Neuronal stem cell (in vitro differentiated cells): Measurements from ENCODE around the gene TMEM151B.
A peak's percentile ranks its signal among the peaks of the same experiment; 100 is the strongest.

Source experiments
- DNase-seq: peaks from one replicate; pipeline ENCODE4 v3.0.0-alpha.2; 2013; ENCODE audit warnings: low spot score
- H2AFZ ChIP-seq: one replicate; pipeline ENCODE4 v1.6.1; 2013; ENCODE audit warnings: mild to moderate bottlenecking, low read length, inconsistent platforms
- H2AK5ac ChIP-seq: 2 replicates; pipeline ENCODE4 v1.6.1; 2013; ENCODE audit warnings: low read depth, mild to moderate bottlenecking, inconsistent platforms, low read length, moderate library complexity, mixed read lengths
- H2BK120ac ChIP-seq: 2 replicates; pipeline ENCODE4 v1.6.1; 2013; ENCODE audit warnings: low read depth, mild to moderate bottlenecking, inconsistent platforms, low read length, moderate library complexity, mixed read lengths
- H2BK12ac ChIP-seq: one replicate; pipeline ENCODE4 v1.6.1; 2013; ENCODE audit warnings: low read length, inconsistent platforms
- H2BK15ac ChIP-seq: 2 replicates; pipeline ENCODE4 v1.6.1; 2013; ENCODE audit warnings: mild to moderate bottlenecking, low read length, inconsistent platforms, mixed read lengths
- H2BK5ac ChIP-seq: one replicate; pipeline ENCODE4 v1.6.1; 2013; ENCODE audit warnings: inconsistent platforms, mild to moderate bottlenecking, low read length, moderate library complexity
- H3K14ac ChIP-seq: one replicate; pipeline ENCODE4 v1.6.1; 2013; ENCODE audit warnings: low read length, inconsistent platforms
- H3K18ac ChIP-seq: 2 replicates; pipeline ENCODE4 v1.6.1; 2013; ENCODE audit warnings: low read length, inconsistent platforms
- H3K23ac ChIP-seq: 2 replicates; pipeline ENCODE4 v1.6.1; 2013; ENCODE audit warnings: low read depth, mild to moderate bottlenecking, mixed read lengths, low read length, inconsistent platforms; ENCODE audit not compliant: poor library complexity
- H3K27ac ChIP-seq: replicated peaks from 3 replicates; pipeline ENCODE4 v1.5.1; 2013; ENCODE audit warnings: low read length, inconsistent platforms
- H3K27me3 ChIP-seq, 3 experiments: 2 replicates each; pipeline ENCODE4 v1.6.1; 2013; ENCODE audit warnings: low read length in 3 of 3, mild to moderate bottlenecking in 2 of 3, inconsistent platforms in 1 of 3, low read depth in 1 of 3, mixed read lengths in 1 of 3, moderate library complexity in 1 of 3; ENCODE audit not compliant: control insufficient read depth in 3 of 3, insufficient read depth in 3 of 3
- H3K36me3 ChIP-seq, 2 donors: replicated peaks in 1 of 2; 2 replicates each; pipeline ENCODE4 v1.6.1; 2013; ENCODE audit warnings: low read length in 2 of 2; ENCODE audit not compliant: control insufficient read depth in 2 of 2, insufficient read depth in 2 of 2
- H3K4ac ChIP-seq: 2 replicates; pipeline ENCODE4 v1.6.1; 2013; ENCODE audit warnings: inconsistent platforms, mild to moderate bottlenecking, low read length, moderate library complexity
- H3K4me1 ChIP-seq, 2 donors: 1 replicate in 1 of 2; 2 replicates in 1 of 2; pipeline ENCODE4 v1.6.1; 2013; ENCODE audit warnings: low read length in 2 of 2, low read depth in 1 of 2; ENCODE audit not compliant: control insufficient read depth in 2 of 2, insufficient read depth in 1 of 2
- H3K4me2 ChIP-seq: one replicate; pipeline ENCODE4 v1.6.1; 2013; ENCODE audit warnings: mild to moderate bottlenecking, low read length, inconsistent platforms; ENCODE audit not compliant: insufficient read depth, poor library complexity, severe bottlenecking
- H3K4me3 ChIP-seq, 2 donors: 2 replicates each; pipeline ENCODE4 v1.5.1; 2013; ENCODE audit warnings: low read length in 2 of 2, mild to moderate bottlenecking in 2 of 2, inconsistent platforms in 1 of 2, moderate library complexity in 1 of 2
- H3K79me1 ChIP-seq: one replicate; pipeline ENCODE4 v1.6.1; 2013; ENCODE audit warnings: low read depth, mild to moderate bottlenecking, inconsistent platforms, low read length, moderate library complexity
- H3K9ac ChIP-seq: one replicate; pipeline ENCODE4 v1.6.1; 2013; ENCODE audit warnings: mild to moderate bottlenecking, low read depth, low read length, inconsistent platforms; ENCODE audit not compliant: poor library complexity
- H3K9me3 ChIP-seq, 2 donors: replicated peaks in 1 of 2; 2 replicates each; pipeline versions ENCODE3 to v1.6.1; 2013; ENCODE audit warnings: low read length in 2 of 2, mild to moderate bottlenecking in 2 of 2, inconsistent platforms in 1 of 2, low read depth in 1 of 2, mixed read lengths in 1 of 2, moderate library complexity in 1 of 2; ENCODE audit not compliant: control insufficient read depth in 2 of 2, insufficient read depth in 1 of 2
- H4K8ac ChIP-seq: one replicate; pipeline ENCODE4 v1.6.1; 2013; ENCODE audit warnings: low read depth, mild to moderate bottlenecking, inconsistent platforms, low read length, moderate library complexity
- H4K91ac ChIP-seq: one replicate; pipeline ENCODE4 v1.6.1; 2013; ENCODE audit warnings: low read length, low read depth, mild to moderate bottlenecking, inconsistent platforms; ENCODE audit not compliant: poor library complexity
- WGBS, 2 donors: extraction: QIAGEN DNeasy Blood & Tissue Kit; methylation state at CpG; one replicate each; pipeline ENCODE4 v1.1.7; 2013; ENCODE audit warnings: missing lambda C conversion rate in 2 of 2, mixed read lengths in 1 of 2; ENCODE audit not compliant: insufficient read length in 2 of 2, insufficient replicate concordance in 1 of 2; ENCODE audit errors: extremely low coverage in 2 of 2; 5-methylcytosine and 5-hydroxymethylcytosine counted together

The TMEM151B gene

GRCh38 chr6:44303842-44304241, 33.6 kb downstream of the TMEM151B start:
- Histone ChIP-seq H3K4me3 (no peak overlapping the region), H2BK120ac (no peak overlapping the region), H3K4ac (no peak overlapping the region), H4K91ac (no peak overlapping the region), H3K79me1 (peaks cover 8% of the 10 kb centered on the region), H3K4me2 (no peak overlapping the region), H2BK15ac (no peak overlapping the region), H3K9me3 (no peaks in the 10 kb centered on the region), H3K27me3 (no peaks in the 10 kb centered on the region), H4K8ac (no peak overlapping the region), H3K36me3 (peaks cover 73 to 97% of the 10 kb centered on the region in 2 donors), H3K9ac (no peak overlapping the region), H2AK5ac (peak overlapping the region; percentile 24), H3K23ac (no peak overlapping the region), H3K18ac (no peak overlapping the region), H3K14ac (no peak overlapping the region), H2BK5ac (peak overlapping the region; percentile 91), H2AFZ (no peak overlapping the region), H2BK12ac (no peak overlapping the region), H3K27ac (no peak overlapping the region), H3K4me1 (peaks cover 0 to 3% of the 10 kb centered on the region in 2 donors)
- WGBS, 2 donors = no CpG with 5 or more reads among the region's 6 CpGs
- no peak for DNase-seq

DNA sequence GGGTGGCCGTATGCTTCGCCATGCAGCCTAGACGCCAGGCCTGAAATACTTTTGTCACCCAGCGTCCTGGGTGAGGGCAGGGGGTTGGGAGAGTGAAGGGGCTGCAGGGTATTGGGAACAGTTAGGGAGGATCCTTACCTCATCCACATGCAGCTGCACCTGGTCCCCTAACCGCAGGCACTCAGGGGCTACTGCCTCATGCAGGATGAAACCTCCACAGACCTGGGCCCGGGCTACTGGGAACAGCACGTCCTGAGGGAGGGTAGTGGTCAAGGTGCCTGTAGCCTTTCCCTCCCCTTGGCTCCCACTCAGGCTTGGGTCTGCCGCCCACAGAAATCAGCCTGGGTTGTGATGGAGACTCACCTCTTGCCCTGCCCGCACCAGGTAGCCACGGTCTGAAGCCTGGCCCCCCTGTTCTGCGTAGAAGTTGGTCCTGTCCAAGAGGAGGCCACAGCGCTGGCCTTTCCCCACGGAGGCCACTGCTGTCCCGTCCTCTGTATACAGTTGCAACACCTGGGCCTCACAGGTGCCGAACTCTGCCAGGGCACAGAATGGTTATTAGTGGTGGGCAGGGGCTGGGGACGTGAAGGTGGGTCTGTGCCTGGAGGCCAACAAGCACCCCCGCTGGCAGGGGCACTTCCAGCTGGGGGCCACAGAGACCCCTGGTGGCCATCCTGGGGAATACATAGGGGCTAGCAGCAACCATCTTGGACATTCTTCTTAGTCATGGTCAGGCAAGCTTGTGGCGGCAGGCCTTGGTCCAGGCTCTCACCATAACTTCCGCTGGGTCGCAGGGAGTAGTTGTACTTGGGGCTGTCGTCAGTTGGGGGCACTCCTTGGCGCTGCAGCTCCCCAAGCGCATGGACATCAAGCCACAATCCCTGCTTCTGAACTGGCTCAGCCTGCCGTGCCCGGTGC, 34.3 kb downstream of the TMEM151B start:
- peaks cover 8% of the 10 kb centered on the region for H3K79me1 ChIP-seq
- H3K18ac ChIP-seq = peak overlapping the region; percentile 40
- no peak overlapping the region for H2AFZ ChIP-seq
- peaks cover 80 to 97% of the 10 kb centered on the region in 2 donors for H3K36me3 ChIP-seq
- H4K8ac ChIP-seq = peak overlapping the region; percentile 48
- H3K4me1 ChIP-seq = peaks cover 0 to 3% of the 10 kb centered on the region in 2 donors
- no peak overlapping the region for H3K14ac ChIP-seq
- DNase-seq = no peak
- H3K9ac ChIP-seq = peak overlapping the region; percentile 10
- H2AK5ac ChIP-seq = peak overlapping the region; percentile 24
- no peak overlapping the region for H3K4me3 ChIP-seq
- H3K4ac ChIP-seq = no peak overlapping the region
- H3K23ac ChIP-seq = no peak overlapping the region
- no peak overlapping the region for H4K91ac ChIP-seq
- H2BK15ac ChIP-seq = no peak overlapping the region
- H2BK120ac ChIP-seq = no peak overlapping the region
- H3K4me2 ChIP-seq = no peak overlapping the region
- H3K27me3 ChIP-seq = no peaks in the 10 kb centered on the region
- no peaks in the 10 kb centered on the region for H3K9me3 ChIP-seq
- WGBS, 2 donors = no CpG with 5 or more reads among the region's 25 CpGs
- peak overlapping the region; percentile 91 for H2BK5ac ChIP-seq
- peak overlapping the region; percentile 89 for H2BK12ac ChIP-seq
- H3K27ac ChIP-seq = no peak overlapping the region

- no CpG with 5 or more reads among the region's 5 CpGs for WGBS, 2 donors
- Histone ChIP-seq H3K14ac (no peak overlapping the region), H3K4me2 (no peak overlapping the region), H2AK5ac (peak overlapping the region; percentile 13), H2BK15ac (no peak overlapping the region), H3K4me1 (peaks cover 0 to 3% of the 10 kb centered on the region in 2 donors), H2BK5ac (peak overlapping the region; percentile 91), H3K9me3 (no peaks in the 10 kb centered on the region), H2BK12ac (no peak overlapping the region), H3K4me3 (no peak overlapping the region), H3K27ac (no peak overlapping the region), H3K4ac (no peak overlapping the region), H3K27me3 (no peaks in the 10 kb centered on the region), H2AFZ (no peak overlapping the region), H3K36me3 (peaks cover 82 to 99% of the 10 kb centered on the region in 2 donors), H3K18ac (no peak overlapping the region), H4K8ac (peak overlapping the region; percentile 48), H3K9ac (peak overlapping the region; percentile 10), H3K79me1 (peaks cover 8% of the 10 kb centered on the region), H2BK120ac (no peak overlapping the region), H4K91ac (no peak overlapping the region), H3K23ac (no peak overlapping the region)
- DNase-seq = no peak
Measured at GRCh38 chr6:44305200-44305725, 35.0 kb downstream of the TMEM151B start.

GRCh38 chr6:44306710-44307109, 36.5 kb downstream of the TMEM151B start:
- no peak for DNase-seq
- no peak overlapping the region for H2BK12ac ChIP-seq
- no peak overlapping the region for H2AFZ ChIP-seq
- peak overlapping the region; percentile 44 for H2BK5ac ChIP-seq
- H3K4me2 ChIP-seq = no peak overlapping the region
- H3K4ac ChIP-seq = no peak overlapping the region
- peaks cover 6% of the 10 kb centered on the region for H3K79me1 ChIP-seq
- no peak overlapping the region for H4K8ac ChIP-seq
- H3K9me3 ChIP-seq = no peaks in the 10 kb centered on the region
- H2BK15ac ChIP-seq = no peak overlapping the region
- no peak overlapping the region for H3K27ac ChIP-seq
- H3K14ac ChIP-seq = no peak overlapping the region
- peaks cover 84 to 99% of the 10 kb centered on the region in 2 donors for H3K36me3 ChIP-seq
- H2BK120ac ChIP-seq = no peak overlapping the region
- H3K4me3 ChIP-seq = no peak overlapping the region
- H3K23ac ChIP-seq = no peak overlapping the region
- H3K4me1 ChIP-seq = peaks cover 0 to 3% of the 10 kb centered on the region in 2 donors
- H3K9ac ChIP-seq = no peak overlapping the region
- no peak overlapping the region for H2AK5ac ChIP-seq
- H3K18ac ChIP-seq = no peak overlapping the region
- WGBS, 2 donors = no CpG with 5 or more reads among the region's 8 CpGs
- H4K91ac ChIP-seq = no peak overlapping the region
- H3K27me3 ChIP-seq = no peaks in the 10 kb centered on the region
